ENCODE measurements around the gene RNF148.
"Not testable (repeated sequence)": the region's sequence is repeated elsewhere in the genome, so short reads cannot be mapped to it uniquely, and the experiment has no call there.

RNF148 gene

DNA sequence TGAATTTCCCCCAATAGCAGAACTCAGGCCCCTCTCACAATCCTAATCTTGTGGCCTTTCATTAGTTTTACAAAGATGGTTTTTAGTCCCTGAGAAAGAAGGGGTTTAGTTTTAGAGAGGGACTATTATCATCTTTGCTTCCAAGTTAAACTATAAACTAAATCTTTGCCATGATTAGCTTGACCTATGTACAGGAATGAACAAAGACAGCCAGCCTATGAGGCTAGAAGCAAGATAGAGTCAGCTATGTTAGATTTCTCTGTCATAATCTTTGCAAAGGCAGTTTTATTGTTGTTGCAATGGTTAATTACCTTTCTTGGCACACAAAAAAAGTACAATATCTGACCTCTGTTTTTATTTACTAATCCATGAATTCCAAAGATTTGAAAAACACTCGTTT lies 22.9 kb downstream of the RNF148 start:
- Mint-ChIP-seq H3K4me3 (no peak overlapping the region), H3K4me1 (no peaks in the 10 kb centered on the region), H3K27me3 (no peaks in the 10 kb centered on the region), H3K36me3 (no peaks in the 10 kb centered on the region), H3K27ac (no peak overlapping the region), H3K9me3 (peaks cover 0 to 8% of the 10 kb centered on the region in 2 donors)
- DNase-seq (no peak), ATAC-seq (replicated peaks) (no peak)

DNA sequence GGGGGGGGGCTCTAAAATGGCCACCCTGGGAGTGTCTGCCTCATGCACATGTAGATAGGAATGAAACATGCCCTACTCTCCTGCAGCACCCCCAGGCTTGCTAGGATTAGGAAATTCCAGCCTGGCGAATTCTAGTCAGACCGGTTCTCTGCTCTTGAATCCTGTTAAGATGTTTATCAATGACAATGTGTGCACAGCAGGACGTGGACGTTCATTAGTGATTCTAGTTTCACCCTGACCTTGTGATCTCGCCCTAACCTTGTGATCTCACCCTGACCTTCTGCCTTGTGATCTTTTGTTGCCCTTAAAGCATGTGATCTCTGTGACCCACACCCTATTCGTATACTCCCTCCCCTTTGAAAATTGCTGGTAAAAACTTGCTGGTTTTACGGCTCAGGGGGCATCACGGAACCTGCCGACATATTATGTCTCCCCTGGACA lies 23.4 kb downstream of the RNF148 start:
- not testable (repeated sequence) for H3K27me3 Mint-ChIP-seq; H3K36me3 Mint-ChIP-seq; H3K9me3 Mint-ChIP-seq; H3K27ac Mint-ChIP-seq; DNase-seq; ATAC-seq (replicated peaks); H3K4me1 Mint-ChIP-seq; H3K4me3 Mint-ChIP-seq

DNA sequence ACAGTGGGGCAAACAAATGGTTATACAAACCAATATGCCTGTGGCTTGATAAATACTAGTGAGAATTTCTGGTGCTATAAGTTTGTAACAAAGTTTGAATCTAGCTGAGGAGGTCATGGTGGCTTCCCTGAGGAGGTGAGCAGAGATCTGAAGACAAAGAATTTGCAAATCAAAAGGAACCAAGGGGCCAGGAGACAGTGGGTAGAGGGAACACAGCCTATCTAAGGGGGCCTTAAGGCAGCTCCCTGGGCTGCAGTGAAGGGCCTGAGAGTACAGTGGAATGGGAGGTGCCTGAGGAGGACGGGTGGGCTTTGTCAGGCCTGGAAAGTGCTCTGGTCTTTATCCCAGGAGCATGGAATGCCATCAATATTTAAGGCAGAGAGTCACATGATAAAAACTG lies 25.6 kb downstream of the RNF148 start:
- Mint-ChIP-seq H3K27ac (no peak overlapping the region), H3K9me3 (peaks cover 0 to 8% of the 10 kb centered on the region in 2 donors), H3K4me1 (no peaks in the 10 kb centered on the region), H3K27me3 (no peaks in the 10 kb centered on the region), H3K36me3 (no peaks in the 10 kb centered on the region), H3K4me3 (no peak overlapping the region)
- DNase-seq (no peak), ATAC-seq (replicated peaks) (no peak)

DNA sequence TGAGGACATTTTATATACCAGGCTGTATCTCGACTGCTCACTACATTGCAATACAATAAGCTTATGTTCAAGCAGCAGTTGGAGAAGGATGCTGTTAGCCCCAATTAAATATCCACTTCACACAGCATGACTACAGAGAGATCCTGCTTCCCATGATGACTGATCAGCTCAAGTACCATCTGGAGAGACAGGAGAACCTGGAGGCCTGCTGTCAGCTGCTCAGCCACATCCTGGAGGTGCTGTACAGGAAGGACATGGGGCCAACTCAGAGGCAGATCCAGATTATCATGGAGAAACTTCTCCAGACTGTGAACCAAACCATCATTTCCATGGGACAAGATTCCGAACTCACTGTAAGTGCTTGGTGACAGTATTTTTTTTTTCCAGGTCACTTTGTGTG lies 26.3 kb downstream of the RNF148 start:
- H3K36me3 Mint-ChIP-seq, result no peaks in the 10 kb centered on the region
- H3K4me1 Mint-ChIP-seq, result no peaks in the 10 kb centered on the region
- DNase-seq, result no peak
- H3K4me3 Mint-ChIP-seq, result no peak overlapping the region
- no peaks in the 10 kb centered on the region for H3K27me3 Mint-ChIP-seq
- no peak for ATAC-seq (replicated peaks)
- peaks cover 0 to 8% of the 10 kb centered on the region in 2 donors for H3K9me3 Mint-ChIP-seq
- no peak overlapping the region for H3K27ac Mint-ChIP-seq

DNA sequence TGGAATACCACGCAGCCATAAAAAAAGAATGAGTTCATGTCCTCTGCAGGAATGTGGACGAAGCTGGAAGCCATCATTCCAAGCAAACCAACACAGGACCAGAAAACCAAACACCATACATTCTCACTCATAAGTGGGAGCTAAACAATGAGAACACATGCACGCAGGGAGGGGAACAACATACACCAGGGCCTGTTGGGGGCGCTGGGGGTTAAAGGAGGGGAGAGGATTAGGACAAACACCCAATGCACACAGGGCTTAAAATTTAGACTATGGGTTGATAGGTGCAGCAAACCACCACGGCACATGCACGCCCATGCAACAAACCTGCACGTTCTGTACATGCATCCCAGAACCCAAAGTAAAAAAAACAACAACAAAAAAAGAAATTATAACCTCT lies 27.1 kb downstream of the RNF148 start:
- Mint-ChIP-seq H3K27me3 (no peaks in the 10 kb centered on the region), H3K27ac (no peak overlapping the region), H3K9me3 (peaks cover 0 to 8% of the 10 kb centered on the region in 2 donors), H3K4me3 (no peak overlapping the region), H3K4me1 (no peaks in the 10 kb centered on the region), H3K36me3 (no peaks in the 10 kb centered on the region)
- no peak for DNase-seq
- no peak for ATAC-seq (replicated peaks)

DNA sequence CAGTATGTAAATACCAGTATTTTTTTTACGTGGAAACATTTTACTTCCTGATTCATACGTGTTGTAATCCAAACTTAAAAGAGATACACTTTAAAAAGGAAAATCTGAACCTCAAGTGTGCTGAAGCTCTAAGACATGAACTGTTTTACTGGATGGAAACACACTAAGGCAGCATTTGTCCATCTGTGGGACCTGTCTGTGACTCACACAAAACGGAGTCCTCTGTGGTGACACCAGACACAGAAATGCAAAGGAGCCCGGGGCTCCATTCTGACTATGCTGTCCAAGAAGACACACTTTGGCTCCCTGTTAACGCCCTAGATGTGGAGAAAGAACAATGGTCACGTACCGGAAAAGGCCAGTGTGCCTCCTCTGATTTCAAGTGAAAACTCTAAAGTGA lies 27.7 kb downstream of the RNF148 start:
- no peaks in the 10 kb centered on the region for H3K27me3 Mint-ChIP-seq
- peaks cover 0 to 8% of the 10 kb centered on the region in 2 donors for H3K9me3 Mint-ChIP-seq
- ATAC-seq (replicated peaks) (no peak), DNase-seq (no peak)
- H3K27ac Mint-ChIP-seq, result no peak overlapping the region
- H3K36me3 Mint-ChIP-seq, result no peaks in the 10 kb centered on the region
- no peak overlapping the region for H3K4me3 Mint-ChIP-seq
- no peaks in the 10 kb centered on the region for H3K4me1 Mint-ChIP-seq

DNA sequence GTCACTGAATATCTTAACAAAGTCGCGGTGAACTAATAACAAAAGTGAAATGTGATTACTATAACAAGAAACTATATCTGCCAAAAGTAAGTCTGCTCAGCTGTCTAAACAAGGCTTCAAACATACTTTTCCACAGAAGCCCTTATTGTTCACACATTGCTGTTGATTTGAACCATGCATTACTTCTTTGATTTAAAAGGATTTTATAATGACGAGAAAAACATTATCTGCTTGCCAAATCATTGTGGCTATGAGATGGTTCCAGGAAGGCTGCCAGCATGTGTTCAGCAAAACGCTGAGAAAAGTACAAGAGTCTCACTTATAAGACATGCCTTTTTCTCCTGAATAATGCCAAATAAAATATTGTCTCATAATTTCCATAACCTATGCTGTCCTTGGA lies 28.2 kb downstream of the RNF148 start:
- peaks cover 0 to 7% of the 10 kb centered on the region in 2 donors for H3K9me3 Mint-ChIP-seq
- no peaks in the 10 kb centered on the region for H3K36me3 Mint-ChIP-seq
- ATAC-seq (replicated peaks) (no peak), DNase-seq (no peak)
- no peak overlapping the region for H3K4me3 Mint-ChIP-seq
- no peaks in the 10 kb centered on the region for H3K27me3 Mint-ChIP-seq
- no peaks in the 10 kb centered on the region for H3K4me1 Mint-ChIP-seq
- no peak overlapping the region for H3K27ac Mint-ChIP-seq

DNA sequence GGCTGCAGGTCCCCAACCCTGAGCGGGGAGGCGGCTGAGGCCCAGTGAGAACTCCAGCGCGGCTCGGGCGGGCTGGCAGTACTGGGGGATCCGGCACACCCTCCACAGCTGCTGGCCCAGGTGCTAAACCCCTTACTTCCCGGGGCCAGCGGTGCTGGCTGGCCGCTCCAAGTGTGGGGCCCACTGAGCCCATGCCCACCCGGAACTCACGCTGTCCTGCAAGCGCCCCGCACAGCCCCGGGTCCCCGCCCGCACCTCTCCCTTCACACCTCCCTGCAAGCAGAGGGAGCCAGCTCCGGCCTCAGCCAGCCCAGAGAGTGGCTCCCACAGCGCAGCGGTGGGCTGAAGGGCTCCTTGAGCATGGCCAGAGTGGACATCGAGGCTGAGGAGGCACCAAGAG lies 28.8 kb downstream of the RNF148 start:
- H3K4me3 Mint-ChIP-seq, result no peak overlapping the region
- H3K27me3 Mint-ChIP-seq, result no peaks in the 10 kb centered on the region
- ATAC-seq (replicated peaks), result no peak
- no peaks in the 10 kb centered on the region for H3K36me3 Mint-ChIP-seq
- H3K9me3 Mint-ChIP-seq, result peaks cover 0 to 6% of the 10 kb centered on the region in 2 donors
- H3K4me1 Mint-ChIP-seq, result no peaks in the 10 kb centered on the region
- no peak overlapping the region for H3K27ac Mint-ChIP-seq
- no peak for DNase-seq

DNA sequence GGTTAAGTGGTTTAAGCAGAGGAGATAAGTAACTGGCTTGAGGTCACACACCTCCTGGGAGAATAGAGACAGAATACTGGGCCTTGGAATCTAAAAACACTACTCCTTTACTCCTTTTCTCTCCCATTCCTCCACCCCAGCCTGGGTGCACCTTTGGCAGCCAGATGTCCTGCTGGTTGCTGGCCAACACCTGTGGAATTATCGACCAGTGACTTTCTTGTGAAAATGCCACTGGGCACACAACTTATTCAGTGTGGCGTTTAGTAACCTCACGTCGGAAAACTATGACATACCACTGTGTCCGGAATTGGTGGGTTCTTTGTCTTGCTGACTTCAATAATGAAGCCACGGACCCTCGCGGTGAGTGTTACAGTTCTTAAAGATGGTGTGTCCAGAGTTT lies 30.2 kb downstream of the RNF148 start:
- Mint-ChIP-seq H3K27ac (no peak overlapping the region), H3K9me3 (peaks cover under 1 to 3% of the 10 kb centered on the region in 2 donors)

DNA sequence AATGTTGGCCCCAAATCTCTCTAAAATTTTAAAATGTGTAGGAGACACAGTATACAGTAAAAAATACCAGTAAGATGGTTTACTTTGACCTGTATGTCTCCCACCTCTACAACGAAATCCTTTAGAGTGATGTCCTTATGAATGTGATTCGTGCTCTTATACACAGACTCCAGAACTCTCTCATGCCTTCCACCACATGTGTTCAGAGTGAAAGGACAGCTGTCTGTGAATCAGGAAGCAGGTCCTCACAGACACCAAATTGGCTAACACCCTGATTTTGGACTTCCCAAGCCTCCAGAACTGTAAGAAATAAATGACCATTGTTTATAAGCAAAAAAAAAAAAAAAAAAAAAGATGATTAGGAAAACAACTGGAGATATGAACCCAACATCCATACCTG lies 39.0 kb downstream of the RNF148 start:
- ATAC-seq (replicated peaks), result no peak
- Mint-ChIP-seq H3K27me3 (no peaks in the 10 kb centered on the region), H3K9me3 (peaks cover 0 to 8% of the 10 kb centered on the region in 2 donors), H3K36me3 (no peaks in the 10 kb centered on the region), H3K4me3 (no peak overlapping the region), H3K4me1 (no peaks in the 10 kb centered on the region), H3K27ac (no peak overlapping the region)
- DNase-seq, result no peak

More for the DNA sequence above, 30.2 kb downstream of the RNF148 start:
- Mint-ChIP-seq H3K36me3 (no peaks in the 10 kb centered on the region), H3K27me3 (no peaks in the 10 kb centered on the region), H3K4me3 (no peak overlapping the region), H3K4me1 (no peaks in the 10 kb centered on the region)
- DNase-seq, result no peak
- ATAC-seq (replicated peaks), result no peak

DNA sequence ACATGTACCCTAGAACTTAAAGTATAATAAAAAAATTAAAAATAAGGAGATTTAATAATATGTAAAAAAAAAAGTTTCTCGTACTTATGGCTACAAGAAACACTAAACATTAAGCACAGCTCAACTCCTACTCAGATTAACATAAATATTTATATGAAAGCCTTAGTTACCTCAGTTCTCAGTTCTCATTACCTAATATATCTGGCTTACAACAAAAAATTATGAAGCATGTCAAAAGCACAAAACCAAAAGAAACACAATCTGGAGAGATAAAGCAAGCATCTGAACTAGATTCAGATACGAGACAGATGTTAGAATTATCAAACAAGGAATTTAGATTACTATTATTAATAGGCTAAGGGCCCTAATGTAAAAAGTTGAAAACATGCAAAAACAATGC lies 43.9 kb downstream of the RNF148 start:
- Mint-ChIP-seq H3K9me3 (peaks cover 2 to 9% of the 10 kb centered on the region in 2 donors), H3K4me1 (no peaks in the 10 kb centered on the region), H3K36me3 (no peaks in the 10 kb centered on the region), H3K27me3 (no peaks in the 10 kb centered on the region), H3K27ac (no peak overlapping the region), H3K4me3 (no peak overlapping the region)
- DNase-seq (no peak), ATAC-seq (replicated peaks) (no peak)

DNA sequence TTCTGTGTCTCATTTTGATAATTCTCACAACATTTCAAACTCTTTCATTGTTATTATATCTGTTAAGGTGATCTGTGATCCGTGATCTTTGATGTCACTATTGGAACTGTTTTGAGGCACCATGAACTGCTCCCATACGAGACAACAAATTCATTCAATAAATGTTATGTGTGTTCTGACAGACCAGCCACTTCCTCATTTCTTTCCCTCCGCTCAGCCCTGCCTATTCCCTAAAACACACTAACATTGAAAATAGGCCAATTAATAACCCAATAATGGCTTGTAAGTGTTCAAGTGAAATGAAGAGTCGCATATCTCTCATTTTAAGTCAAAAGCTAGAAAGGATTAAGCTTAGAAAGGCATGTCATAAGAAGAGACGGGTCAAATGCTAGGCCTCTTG lies 49.0 kb downstream of the RNF148 start:
- Mint-ChIP-seq H3K4me3 (no peak overlapping the region), H3K27ac (no peak overlapping the region), H3K9me3 (peaks cover 2 to 4% of the 10 kb centered on the region in 2 donors), H3K4me1 (no peaks in the 10 kb centered on the region), H3K27me3 (no peaks in the 10 kb centered on the region), H3K36me3 (no peaks in the 10 kb centered on the region)
- ATAC-seq (replicated peaks) (no peak), DNase-seq (no peak)

DNA sequence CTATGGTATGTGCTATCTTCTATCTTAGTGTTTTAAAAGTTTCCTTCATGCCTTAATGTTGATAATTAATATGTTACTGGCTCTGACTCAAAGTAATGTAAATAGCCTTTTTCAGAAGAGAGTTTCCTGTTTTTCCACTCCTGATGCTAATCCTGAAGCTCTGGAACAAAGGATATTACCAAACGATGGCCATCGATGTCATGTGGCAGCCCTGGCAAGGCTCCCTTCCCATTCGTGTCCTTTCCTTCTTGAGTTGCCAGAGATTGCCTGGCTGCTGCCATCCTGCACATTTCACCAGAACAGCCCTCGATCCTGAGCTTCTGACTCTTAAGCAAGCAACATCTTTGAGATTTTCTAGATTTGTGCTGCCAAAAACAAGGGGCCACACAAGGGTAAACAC lies 49.8 kb downstream of the RNF148 start:
- H3K4me1 Mint-ChIP-seq, result no peaks in the 10 kb centered on the region
- H3K9me3 Mint-ChIP-seq, result peaks cover 2 to 4% of the 10 kb centered on the region in 2 donors
- no peaks in the 10 kb centered on the region for H3K36me3 Mint-ChIP-seq
- DNase-seq, result no peak
- H3K27me3 Mint-ChIP-seq, result no peaks in the 10 kb centered on the region
- no peak overlapping the region for H3K27ac Mint-ChIP-seq
- no peak for ATAC-seq (replicated peaks)
- no peak overlapping the region for H3K4me3 Mint-ChIP-seq

Measured in stimulated activated naive B cell treated with anti-CD40 and anti-IgM and Interleukin-4, amounts not matched to agents 10 μg/mL and 1 μg/mL and 100 μg/mL, for 72 hours (primary cell).